HG02870 (cell line): Measurements from ENCODE around the gene ACACA.

Experiments
- ATAC-seq: cut with Tn5 transposase; IDR thresholded peaks from one replicate; pipeline ENCODE4 v1.9.1; 2021; ENCODE audit warnings: mild to moderate bottlenecking, moderate library complexity; ENCODE audit not compliant: unreplicated experiment

The ACACA gene

GRCh38 chr17:37109731-37110710, 296.6 kb downstream of the ACACA start:
- no peak for ATAC-seq

- ATAC-seq: no peak
Measured at GRCh38 chr17:37109106-37109505, 297.5 kb downstream of the ACACA start.

- no peak for ATAC-seq
Measured at GRCh38 chr17:37107406-37108083, 299.1 kb downstream of the ACACA start.

GRCh38 chr17:37106049-37106448, 300.6 kb downstream of the ACACA start:
- ATAC-seq: no peak

GRCh38 chr17:37103231-37103630, 303.4 kb downstream of the ACACA start:
- ATAC-seq: no peak

- ATAC-seq: no peak
Measured at GRCh38 chr17:37101306-37101705, 305.3 kb downstream of the ACACA start.

GRCh38 chr17:37100231-37100630, 306.4 kb downstream of the ACACA start:
- ATAC-seq: no peak

GRCh38 chr17:37098910-37099664, 307.5 kb downstream of the ACACA start:
- ATAC-seq: no peak

GRCh38 chr17:37098152-37098551, 308.5 kb downstream of the ACACA start:
- ATAC-seq: no peak

GRCh38 chr17:37097154-37097553, 309.5 kb downstream of the ACACA start:
- no peak for ATAC-seq

GRCh38 chr17:37096071-37096470, 310.6 kb downstream of the ACACA start:
- no peak for ATAC-seq

- ATAC-seq: no peak
Measured at GRCh38 chr17:37094391-37094790, 312.2 kb downstream of the ACACA start.

GRCh38 chr17:37092701-37093100, 313.9 kb downstream of the ACACA start:
- ATAC-seq: no peak

GRCh38 chr17:37092071-37092470, 314.6 kb downstream of the ACACA start:
- ATAC-seq: no peak

- ATAC-seq: no peak
Measured at GRCh38 chr17:37090941-37091340, 315.7 kb downstream of the ACACA start.

GRCh38 chr17:37089956-37090355, 316.7 kb downstream of the ACACA start:
- no peak for ATAC-seq

- no peak for ATAC-seq
Measured at GRCh38 chr17:37088913-37089312, 317.7 kb downstream of the ACACA start.

- ATAC-seq: no peak
Measured at GRCh38 chr17:37088459-37088858, 318.2 kb downstream of the ACACA start.

- no peak for ATAC-seq
Measured at GRCh38 chr17:37087683-37088082, 319.0 kb downstream of the ACACA start.

- ATAC-seq: no peak
Measured at GRCh38 chr17:37086948-37087347, 319.7 kb downstream of the ACACA start.

GRCh38 chr17:37086334-37086733, 320.3 kb downstream of the ACACA start:
- ATAC-seq: no peak
